ENCODE data around the gene FOXN3.

DNA sequence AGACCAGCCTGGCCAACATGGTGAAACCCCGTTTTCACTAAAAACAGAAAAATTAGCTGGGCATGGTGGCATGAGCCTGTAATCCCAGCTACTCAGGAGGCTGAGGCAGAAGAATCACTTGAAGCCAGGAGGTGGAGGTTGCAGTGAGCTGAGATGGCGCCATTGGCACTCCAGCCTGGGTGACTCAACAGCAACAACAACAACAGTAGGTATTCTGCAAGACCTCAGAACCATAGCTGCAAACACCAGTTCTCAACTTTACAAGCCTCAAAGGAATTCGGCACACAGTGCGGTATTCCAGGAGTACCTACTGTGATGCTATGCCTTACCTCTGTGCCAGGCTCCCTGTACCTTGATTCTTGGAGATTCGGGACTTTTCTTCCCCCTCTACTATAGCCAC, 15.8 kb downstream of the FOXN3 start:
- TF ChIP-seq, protein P1, sequence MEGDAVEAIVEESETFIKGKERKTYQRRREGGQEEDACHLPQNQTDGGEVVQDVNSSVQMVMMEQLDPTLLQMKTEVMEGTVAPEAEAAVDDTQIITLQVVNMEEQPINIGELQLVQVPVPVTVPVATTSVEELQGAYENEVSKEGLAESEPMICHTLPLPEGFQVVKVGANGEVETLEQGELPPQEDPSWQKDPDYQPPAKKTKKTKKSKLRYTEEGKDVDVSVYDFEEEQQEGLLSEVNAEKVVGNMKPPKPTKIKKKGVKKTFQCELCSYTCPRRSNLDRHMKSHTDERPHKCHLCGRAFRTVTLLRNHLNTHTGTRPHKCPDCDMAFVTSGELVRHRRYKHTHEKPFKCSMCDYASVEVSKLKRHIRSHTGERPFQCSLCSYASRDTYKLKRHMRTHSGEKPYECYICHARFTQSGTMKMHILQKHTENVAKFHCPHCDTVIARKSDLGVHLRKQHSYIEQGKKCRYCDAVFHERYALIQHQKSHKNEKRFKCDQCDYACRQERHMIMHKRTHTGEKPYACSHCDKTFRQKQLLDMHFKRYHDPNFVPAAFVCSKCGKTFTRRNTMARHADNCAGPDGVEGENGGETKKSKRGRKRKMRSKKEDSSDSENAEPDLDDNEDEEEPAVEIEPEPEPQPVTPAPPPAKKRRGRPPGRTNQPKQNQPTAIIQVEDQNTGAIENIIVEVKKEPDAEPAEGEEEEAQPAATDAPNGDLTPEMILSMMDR (IDR thresholded peaks at IDR 0.05), result no peak
- TF ChIP-seq EP300 (IDR thresholded peaks at IDR 0.05; ENCODE audit: low read depth) (no peak), POLR2AphosphoS5 (IDR thresholded peaks at IDR 0.05) (no peak), POLR2A (IDR thresholded peaks at IDR 0.05) (no peak)

Data from transverse colon (tissue), 4 donors.